Stimulated activated CD4-positive, alpha-beta T cell treated with anti-CD3 and anti-CD28 coated beads, Interleukin-15, amount 100 ng/mL, for 24 hours (primary cell): ENCODE results near the gene MADD.

ENCODE experiments used
- DNase-seq: peaks from one replicate; pipeline ENCODE4 v3.0.0-alpha.2; 2020

MADD gene

GRCh38 chr11:47253660-47254059 is 16.3 kb upstream of the MADD start:
- DNase-seq, result no peak

GRCh38 chr11:47254386-47254785 is 15.5 kb upstream of the MADD start:
- no peak for DNase-seq

- DNase-seq, result no peak
Measured at GRCh38 chr11:47256374-47256773, 13.6 kb upstream of the MADD start.

- DNase-seq, result no peak
Measured at GRCh38 chr11:47257177-47257516, 12.8 kb upstream of the MADD start.

- DNase-seq, result no peak
Measured at GRCh38 chr11:47257517-47258316, 12.2 kb upstream of the MADD start, which contains the start of gene NR1H3. NR1H3 (plus strand) TSS chr11:47257996; CDS start chr11:47259217, 1,221 bp downstream.

- DNase-seq, result no peak
Measured at GRCh38 chr11:47258317-47258902, 11.5 kb upstream of the MADD start.

GRCh38 chr11:47259232-47259977 is 10.5 kb upstream of the MADD start:
- peak; percentile 46 for DNase-seq

GRCh38 chr11:47260366-47260765 is 9.6 kb upstream of the MADD start:
- DNase-seq, result no peak

GRCh38 chr11:47261291-47261800 is 8.6 kb upstream of the MADD start:
- no peak for DNase-seq

- no peak for DNase-seq
Measured at GRCh38 chr11:47264119-47264518, 5.8 kb upstream of the MADD start.

GRCh38 chr11:47264521-47264920 is 5.4 kb upstream of the MADD start:
- DNase-seq, result no peak

- no peak for DNase-seq
Measured at GRCh38 chr11:47267876-47268275, 2.1 kb upstream of the MADD start.

GRCh38 chr11:47268448-47269001 is 1.4 kb upstream of the MADD start:
- DNase-seq, result no peak

GRCh38 chr11:47269002-47269828 is 718 bp upstream of the MADD start:
- peak; percentile 89 for DNase-seq

- DNase-seq, result peak; percentile 42
Measured at GRCh38 chr11:47270331-47271271, 668 bp downstream of the MADD start.

GRCh38 chr11:47271328-47271727 is 1.4 kb downstream of the MADD start:
- no peak for DNase-seq

GRCh38 chr11:47271961-47272661 is 2.2 kb downstream of the MADD start:
- DNase-seq, result no peak

GRCh38 chr11:47272706-47273105 is 2.8 kb downstream of the MADD start:
- DNase-seq, result no peak

GRCh38 chr11:47274495-47275235 is 4.7 kb downstream of the MADD start:
- DNase-seq, result no peak

GRCh38 chr11:47276923-47277322 is 7.0 kb downstream of the MADD start:
- DNase-seq, result no peak
